ENCODE measurements around the gene AKAP8L.
"Not testable (repeated sequence)": the region's sequence is repeated elsewhere in the genome, so short reads cannot be mapped to it uniquely, and the experiment has no call there.

AKAP8L gene

GRCh38 chr19:15352535-15352934 lies 66.3 kb downstream of the AKAP8L start:
- DNase-seq = not testable (repeated sequence)

GRCh38 chr19:15341328-15341727 lies 77.5 kb downstream of the AKAP8L start:
- not testable (repeated sequence) for DNase-seq

GRCh38 chr19:15340086-15340485 lies 78.7 kb downstream of the AKAP8L start:
- no peak for DNase-seq

- DNase-seq = no peak
Observed at GRCh38 chr19:15337202-15337601, 81.6 kb downstream of the AKAP8L start.

GRCh38 chr19:15335992-15336391 lies 82.8 kb downstream of the AKAP8L start:
- not testable (repeated sequence) for DNase-seq

- DNase-seq = peak; percentile 61
Observed at GRCh38 chr19:15332311-15332996, 86.3 kb downstream of the AKAP8L start, which contains the start of gene BRD4. TSS of gene BRD4 (minus strand) at chr19:15332539. CDS start at chr19:15273099, 59,440 bp downstream.

- peak; percentile 37 for DNase-seq
Observed at GRCh38 chr19:15331419-15332310, 87.1 kb downstream of the AKAP8L start.

- DNase-seq = no peak
Observed at GRCh38 chr19:15330801-15331418, 87.9 kb downstream of the AKAP8L start.
